ENCODE measurements around the gene SERGEF. TPM values are rescaled to one million over a fixed set of nuclear protein-coding genes. Genes with fewer than 3 reads are reported as not detected.

SERGEF gene
- polyA plus RNA-seq, 3 donors: 14.3 to 33.7 (median 33.3) TPM

DNA sequence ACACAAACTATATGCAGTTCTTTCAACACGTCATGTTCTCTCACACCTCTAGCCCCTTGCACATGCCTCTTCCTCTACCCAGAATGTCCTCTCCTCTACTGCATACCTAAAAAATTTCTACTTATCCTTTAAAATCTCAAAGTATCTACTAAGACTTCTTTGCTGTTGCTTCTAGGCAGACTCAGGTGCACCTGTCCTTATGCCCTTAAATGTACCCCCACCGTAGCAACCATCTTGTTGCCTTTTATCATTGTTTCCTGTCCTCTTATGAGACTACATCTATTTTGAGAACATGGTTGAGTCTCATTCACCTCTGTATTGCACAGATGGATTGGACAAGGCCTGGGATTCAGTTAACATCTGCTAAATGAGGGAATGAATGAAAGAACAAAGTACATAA lies 134.1 kb downstream of the SERGEF start:
- peaks cover 9 to 10% of the 10 kb centered on the region in 2 donors for H3K36me3 Mint-ChIP-seq
- Histone ChIP-seq H3K4me3 (replicated peaks in 1 of 3; ENCODE audit: low read depth in 2 of 3, low read length in 3 of 3) (no peak overlapping the region), H2AFZ (ENCODE audit: insufficient read depth, low read depth, low read length, poor library complexity, severe bottlenecking) (no peak overlapping the region), H3K79me2 (ENCODE audit: insufficient read depth, low read length) (no peaks in the 10 kb centered on the region), H4K20me1 (ENCODE audit: insufficient read depth, low read length) (no peaks in the 10 kb centered on the region), H3K4me2 (replicated peaks; ENCODE audit: extremely low read depth, low read length, poor library complexity, severe bottlenecking) (no peak overlapping the region), H3K4me1 (ENCODE audit: control insufficient read depth in 1 of 2, insufficient read depth in 2 of 2, low read length in 2 of 2) (no peaks in the 10 kb centered on the region), H3K27me3 (ENCODE audit: control insufficient read depth in 2 of 2, insufficient read depth in 2 of 2, low read length in 2 of 2) (no peaks in the 10 kb centered on the region), H3K27ac (ENCODE audit: low read depth in 1 of 2, low read length in 2 of 2) (no peak overlapping the region), H3K36me3 (replicated peaks in 1 of 2; ENCODE audit: control insufficient read depth in 1 of 2, insufficient read depth in 2 of 2, low read length in 2 of 2) (peaks cover 0 to 7% of the 10 kb centered on the region in 2 donors), H3K9ac (ENCODE audit: insufficient read depth, low read length, poor library complexity, severe bottlenecking) (no peak overlapping the region), H3K9me3 (replicated peaks in 1 of 2; ENCODE audit: control insufficient read depth in 1 of 2, insufficient read depth in 1 of 2, low read length in 2 of 2) (no peaks in the 10 kb centered on the region)
- no peak overlapping the region for H3K27ac Mint-ChIP-seq
- DNase-seq: no peak
- no peak overlapping the region for H3K4me3 Mint-ChIP-seq
- intact Hi-C loops (cut with micrococcal nuclease): no loop called here
- TF ChIP-seq, protein P1, sequence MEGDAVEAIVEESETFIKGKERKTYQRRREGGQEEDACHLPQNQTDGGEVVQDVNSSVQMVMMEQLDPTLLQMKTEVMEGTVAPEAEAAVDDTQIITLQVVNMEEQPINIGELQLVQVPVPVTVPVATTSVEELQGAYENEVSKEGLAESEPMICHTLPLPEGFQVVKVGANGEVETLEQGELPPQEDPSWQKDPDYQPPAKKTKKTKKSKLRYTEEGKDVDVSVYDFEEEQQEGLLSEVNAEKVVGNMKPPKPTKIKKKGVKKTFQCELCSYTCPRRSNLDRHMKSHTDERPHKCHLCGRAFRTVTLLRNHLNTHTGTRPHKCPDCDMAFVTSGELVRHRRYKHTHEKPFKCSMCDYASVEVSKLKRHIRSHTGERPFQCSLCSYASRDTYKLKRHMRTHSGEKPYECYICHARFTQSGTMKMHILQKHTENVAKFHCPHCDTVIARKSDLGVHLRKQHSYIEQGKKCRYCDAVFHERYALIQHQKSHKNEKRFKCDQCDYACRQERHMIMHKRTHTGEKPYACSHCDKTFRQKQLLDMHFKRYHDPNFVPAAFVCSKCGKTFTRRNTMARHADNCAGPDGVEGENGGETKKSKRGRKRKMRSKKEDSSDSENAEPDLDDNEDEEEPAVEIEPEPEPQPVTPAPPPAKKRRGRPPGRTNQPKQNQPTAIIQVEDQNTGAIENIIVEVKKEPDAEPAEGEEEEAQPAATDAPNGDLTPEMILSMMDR (IDR thresholded peaks at IDR 0.05): no peak
- WGBS (ENCODE audit: insufficient coverage): 92% methylated on average over 1 of the region's 2 CpGs
- no peaks in the 10 kb centered on the region for H3K4me1 Mint-ChIP-seq
- no peaks in the 10 kb centered on the region for H3K27me3 Mint-ChIP-seq (ENCODE audit: low read depth in 3 of 3)
- no peaks in the 10 kb centered on the region for H3K9me3 Mint-ChIP-seq

DNA sequence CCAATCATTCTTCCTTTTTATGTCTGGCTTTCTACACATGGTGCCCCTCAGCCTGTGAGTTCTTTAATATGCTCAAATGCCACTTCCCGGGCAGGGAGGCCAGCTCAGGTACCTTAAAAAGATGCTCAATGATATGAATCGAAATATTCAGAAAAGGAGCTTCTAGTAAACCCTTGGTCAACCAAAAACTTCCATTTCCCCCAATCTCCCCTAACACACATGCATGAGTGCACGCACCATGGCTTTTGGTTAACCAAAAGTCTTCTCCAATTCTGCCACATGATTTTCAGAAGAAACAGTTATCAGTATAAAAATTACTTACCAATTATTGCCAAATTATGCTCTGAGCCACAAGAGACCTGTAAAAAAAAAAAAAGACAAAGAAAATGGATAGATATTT lies 135.0 kb downstream of the SERGEF start:
- Mint-ChIP-seq H3K36me3 (peaks cover 14 to 17% of the 10 kb centered on the region in 2 donors), H3K4me3 (no peak overlapping the region), H3K4me1 (no peaks in the 10 kb centered on the region), H3K27ac (no peak overlapping the region), H3K9me3 (no peaks in the 10 kb centered on the region), H3K27me3 (ENCODE audit: low read depth in 3 of 3) (no peaks in the 10 kb centered on the region)
- intact Hi-C loops (cut with micrococcal nuclease): no loop called here
- Histone ChIP-seq H4K20me1 (ENCODE audit: insufficient read depth, low read length) (no peaks in the 10 kb centered on the region), H3K27me3 (ENCODE audit: control insufficient read depth in 2 of 2, insufficient read depth in 2 of 2, low read length in 2 of 2) (no peaks in the 10 kb centered on the region), H3K36me3 (replicated peaks in 1 of 2; ENCODE audit: control insufficient read depth in 1 of 2, insufficient read depth in 2 of 2, low read length in 2 of 2) (peaks cover 0 to 15% of the 10 kb centered on the region in 2 donors), H3K4me2 (replicated peaks; ENCODE audit: extremely low read depth, low read length, poor library complexity, severe bottlenecking) (no peak overlapping the region), H2AFZ (ENCODE audit: insufficient read depth, low read depth, low read length, poor library complexity, severe bottlenecking) (no peak overlapping the region), H3K27ac (ENCODE audit: low read depth in 1 of 2, low read length in 2 of 2) (no peak overlapping the region), H3K79me2 (ENCODE audit: insufficient read depth, low read length) (no peaks in the 10 kb centered on the region), H3K9ac (ENCODE audit: insufficient read depth, low read length, poor library complexity, severe bottlenecking) (no peak overlapping the region), H3K9me3 (replicated peaks in 1 of 2; ENCODE audit: control insufficient read depth in 1 of 2, insufficient read depth in 1 of 2, low read length in 2 of 2) (no peaks in the 10 kb centered on the region), H3K4me3 (replicated peaks in 1 of 3; ENCODE audit: low read depth in 2 of 3, low read length in 3 of 3) (no peak overlapping the region), H3K4me1 (ENCODE audit: control insufficient read depth in 1 of 2, insufficient read depth in 2 of 2, low read length in 2 of 2) (no peaks in the 10 kb centered on the region)
- TF ChIP-seq, protein P1 (IDR thresholded peaks at IDR 0.05): no peak
- DNase-seq: no peak
- WGBS (ENCODE audit: insufficient coverage): 95% methylated on average over 2 of the region's 3 CpGs

Measured in CD14-positive monocyte (primary cell).